Measurements from ENCODE around the gene GXYLT1.

- no peak for TF ChIP-seq CTCF (conservative IDR thresholded peaks at IDR 0.05; ENCODE audit: low read depth in 2 of 2)
- no peak for TF ChIP-seq EZH2 (IDR thresholded peaks at IDR 0.05; ENCODE audit: low read depth, unreplicated experiment)
- no peak for TF ChIP-seq EZH2phosphoT487 (IDR thresholded peaks at IDR 0.05; ENCODE audit: unreplicated experiment)
- TF ChIP-seq POLR2AphosphoS5 (IDR thresholded peaks at IDR 0.05; ENCODE audit: low read depth) = no peak
- TF ChIP-seq NANOG (IDR thresholded peaks at IDR 0.05; ENCODE audit: borderline replicate concordance) = no peak
- no peak for TF ChIP-seq CREB1 (CRISPR knock-in tag; IDR thresholded peaks at IDR 0.05; ENCODE audit: low read depth)
Observed at GRCh38 chr12:42178101-42178500, 33.4 kb upstream of the GXYLT1 start.
